ENCODE data around the gene SALL4. TPM values are rescaled to one million over a fixed set of nuclear protein-coding genes. Genes with fewer than 3 reads are reported as not detected.

SALL4 gene
- polyA plus RNA-seq, 4 donors, result 0.06 to 12.3 TPM; not detected in 2

GRCh38 chr20:51734876-51735720 lies 67.2 kb downstream of the SALL4 start:
- H3K27me3 ChIP-seq (ENCODE audit: control insufficient read depth in 3 of 3, insufficient read depth in 3 of 3, low read length in 3 of 3), result no peaks in the 10 kb centered on the region
- no peak overlapping the region for H3K4me3 ChIP-seq (ENCODE audit: low read depth in 1 of 3, low read length in 3 of 3)
- no peak overlapping the region for H3K27ac ChIP-seq (ENCODE audit: low read depth in 1 of 3, low read length in 2 of 3)
- H3K4me1 ChIP-seq (ENCODE audit: control insufficient read depth in 3 of 3, insufficient read depth in 2 of 3, low read depth in 1 of 3, low read length in 2 of 3), result peaks cover 2 to 14% (median 4%) of the 10 kb centered on the region in 3 donors
- peaks cover 0 to 4% of the 10 kb centered on the region in 2 donors for H3K9me3 ChIP-seq (ENCODE audit: control insufficient read depth in 2 of 2, insufficient read depth in 1 of 2, low read depth in 1 of 2, low read length in 1 of 2)
- FAIRE-seq (no peak), DNase-seq (no peak)
- H3K36me3 ChIP-seq (ENCODE audit: control insufficient read depth in 3 of 3, insufficient read depth in 2 of 3, low read depth in 1 of 3, low read length in 3 of 3), result peaks cover 0 to 13% (median 0%) of the 10 kb centered on the region in 3 donors
- WGBS, 3 donors, result 64 to 76% (median 67%) methylated on average over 13 of the region's 13 CpGs

GRCh38 chr20:51733070-51733469 lies 69.3 kb downstream of the SALL4 start:
- H3K9me3 ChIP-seq (ENCODE audit: control insufficient read depth in 2 of 2, insufficient read depth in 1 of 2, low read depth in 1 of 2, low read length in 1 of 2), result peaks cover 0 to 4% of the 10 kb centered on the region in 2 donors
- H3K4me3 ChIP-seq (ENCODE audit: low read depth in 1 of 3, low read length in 3 of 3), result no peak overlapping the region
- DNase-seq (peak in 1 of 2 donors; percentile 57), FAIRE-seq (no peak)
- no peak overlapping the region for H3K27ac ChIP-seq (ENCODE audit: low read depth in 1 of 3, low read length in 2 of 3)
- WGBS, 3 donors, result 71 to 82% (median 74%) methylated on average over 3 of the region's 3 CpGs
- H3K27me3 ChIP-seq (ENCODE audit: control insufficient read depth in 3 of 3, insufficient read depth in 3 of 3, low read length in 3 of 3), result no peaks in the 10 kb centered on the region
- peaks cover 0 to 18% (median 0%) of the 10 kb centered on the region in 3 donors for H3K36me3 ChIP-seq (ENCODE audit: control insufficient read depth in 3 of 3, insufficient read depth in 2 of 3, low read depth in 1 of 3, low read length in 3 of 3)
- peaks cover 2 to 14% (median 4%) of the 10 kb centered on the region in 3 donors for H3K4me1 ChIP-seq (ENCODE audit: control insufficient read depth in 3 of 3, insufficient read depth in 2 of 3, low read depth in 1 of 3, low read length in 2 of 3)

Other genes with a start within 250 kb of the SALL4 start
- gene ATP9A, start 34.1 kb downstream of the SALL4 start, polyA plus RNA-seq, result 10 to 100 TPM in 2 of 4 donors, 1 to 10 TPM in 2; 4.1 to 49.0 (median 10.4) TPM

All from small intestine (tissue), 7 donors.